ENCODE measurements around the gene XXYLT1. TPM values are rescaled to one million over a fixed set of nuclear protein-coding genes. Genes with fewer than 3 reads are reported as not detected.

XXYLT1 gene
- total and polyA plus RNA-seq, 2 of the 4 experiments (the other 2 are of a cell fraction): 14.7 to 18.1 TPM

DNA sequence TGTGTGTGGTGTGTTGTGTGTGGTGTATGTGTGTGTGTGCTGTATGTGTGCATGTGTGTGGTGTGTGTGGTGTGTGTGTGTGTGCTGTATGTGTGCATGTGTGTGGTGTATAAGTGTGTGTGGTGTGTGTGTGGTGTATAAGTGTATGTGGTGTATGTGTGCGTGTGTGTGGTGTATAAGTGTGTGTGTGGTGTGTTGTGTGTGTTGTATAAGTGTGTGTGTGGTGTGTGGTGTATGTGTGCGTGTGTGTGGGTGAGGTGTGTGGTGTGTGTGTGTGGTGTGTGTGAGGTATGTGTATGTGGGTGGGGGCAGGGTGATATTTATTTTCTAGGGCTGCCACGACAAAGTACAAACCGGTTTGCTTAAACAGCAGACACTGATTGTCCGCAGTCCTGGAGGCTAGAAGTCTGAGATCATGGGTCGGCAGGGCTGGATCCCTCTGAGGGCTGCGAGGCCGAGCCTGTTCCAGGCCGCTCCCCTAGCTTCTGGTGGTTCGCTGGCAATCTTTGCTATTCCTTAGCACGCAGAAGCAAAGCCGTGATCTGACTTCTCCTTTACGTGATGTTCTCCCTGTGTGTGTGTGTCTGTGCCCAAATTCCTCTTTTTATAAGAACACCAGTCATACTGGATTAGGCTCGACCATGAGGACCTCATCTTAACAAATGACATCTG, 160.2 kb downstream of the XXYLT1 start:
- no peak overlapping the region for H2AFZ ChIP-seq (replicated peaks; ENCODE audit: low read length, poor library complexity)
- intact Hi-C loops (cut with micrococcal nuclease) (no loop called here), in situ Hi-C loops (cut with MboI; ENCODE audit: low sequenced_read_pairs) (loop anchor here (10.0 kb wide), 1 partner anchor 144 kb away; no protein-coding TSS in a partner anchor), dilution Hi-C loops (cut with HindIII; ENCODE audit: low sequenced_read_pairs, unreplicated experiment) (no loop called here)
- no peaks in the 10 kb centered on the region for H4K20me1 ChIP-seq (ENCODE audit: insufficient read depth, low read length)
- no peaks in the 10 kb centered on the region for H3K4me1 ChIP-seq (ENCODE audit: control insufficient read depth, insufficient read depth, low read length)
- H2BK20ac ChIP-seq (ENCODE audit: low read depth, low read length): no peak overlapping the region
- H3K27me3 ChIP-seq (ENCODE audit: control insufficient read depth, insufficient read depth, low read length): no peaks in the 10 kb centered on the region
- no peak for DNase-seq
- H3K27ac ChIP-seq (ENCODE audit: insufficient read depth, low read length): no peak overlapping the region
- H3K9me1 ChIP-seq (ENCODE audit: insufficient read depth, low read length): peaks cover 9% of the 10 kb centered on the region; the same call in 1 of the 2 replicates
- ChIA-PET POLR2A (ENCODE audit: unreplicated experiment) (no interaction called here), CTCF (no interaction called here)
- peak overlapping the region in 1 of 2 experiments; percentile 2; a peak in 1 of 4 replicates for H4K8ac ChIP-seq (ENCODE audit: low read depth in 2 of 2, low read length in 2 of 2)
- no TSS peak for BruUV-seq (replicated peaks)
- no peak overlapping the region for H2BK120ac ChIP-seq (ENCODE audit: low read depth, low read length)
- no peak for ATAC-seq (ENCODE audit: low read depth)
- peak overlapping the region; percentile 37 for H2BK5ac ChIP-seq (ENCODE audit: low read depth, low read length, poor library complexity, severe bottlenecking)
- no peak overlapping the region for H3K18ac ChIP-seq (ENCODE audit: low read depth, low read length)
- H2AK5ac ChIP-seq (ENCODE audit: low read depth, low read length): peak overlapping the region; percentile 27; the same call in 1 of the 2 replicates
- no peaks in the 10 kb centered on the region for H3K9me3 ChIP-seq (ENCODE audit: control insufficient read depth, insufficient read depth, low read length)
- H3K4ac ChIP-seq (ENCODE audit: low read depth, low read length): no peak overlapping the region
- H2BK15ac ChIP-seq (ENCODE audit: low read depth, low read length): no peak overlapping the region
- no peak overlapping the region for H3K23ac ChIP-seq (ENCODE audit: low read depth, low read length)
- H3K9ac ChIP-seq (ENCODE audit: low read depth, low read length): no peak overlapping the region
- no peak overlapping the region for H4K91ac ChIP-seq (ENCODE audit: insufficient read depth, low read depth, low read length)
- no peak overlapping the region for H4K5ac ChIP-seq (ENCODE audit: low read depth, low read length)
- H3K36me3 ChIP-seq (ENCODE audit: control insufficient read depth, insufficient read depth, low read length): no peaks in the 10 kb centered on the region
- TF ChIP-seq POLR2A (IDR thresholded peaks at IDR 0.05; ENCODE audit: low read depth, low read length): no peak
- no peak for TF ChIP-seq MAZ (IDR thresholded peaks at IDR 0.05; ENCODE audit: borderline replicate concordance, low read depth, low read length)
- TF ChIP-seq, protein P1, sequence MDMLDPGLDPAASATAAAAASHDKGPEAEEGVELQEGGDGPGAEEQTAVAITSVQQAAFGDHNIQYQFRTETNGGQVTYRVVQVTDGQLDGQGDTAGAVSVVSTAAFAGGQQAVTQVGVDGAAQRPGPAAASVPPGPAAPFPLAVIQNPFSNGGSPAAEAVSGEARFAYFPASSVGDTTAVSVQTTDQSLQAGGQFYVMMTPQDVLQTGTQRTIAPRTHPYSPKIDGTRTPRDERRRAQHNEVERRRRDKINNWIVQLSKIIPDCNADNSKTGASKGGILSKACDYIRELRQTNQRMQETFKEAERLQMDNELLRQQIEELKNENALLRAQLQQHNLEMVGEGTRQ (IDR thresholded peaks at IDR 0.05; ENCODE audit: low read depth, low read length): no peak
- no peak for TF ChIP-seq RCOR1 (IDR thresholded peaks at IDR 0.05; ENCODE audit: insufficient replicate concordance, low read length)
- TF ChIP-seq SMC3 (IDR thresholded peaks at IDR 0.05; ENCODE audit: low read depth, low read length): no peak
- no peak for TF ChIP-seq RAD21 (IDR thresholded peaks at IDR 0.05; ENCODE audit: low read length)
- TF ChIP-seq, protein P2, sequence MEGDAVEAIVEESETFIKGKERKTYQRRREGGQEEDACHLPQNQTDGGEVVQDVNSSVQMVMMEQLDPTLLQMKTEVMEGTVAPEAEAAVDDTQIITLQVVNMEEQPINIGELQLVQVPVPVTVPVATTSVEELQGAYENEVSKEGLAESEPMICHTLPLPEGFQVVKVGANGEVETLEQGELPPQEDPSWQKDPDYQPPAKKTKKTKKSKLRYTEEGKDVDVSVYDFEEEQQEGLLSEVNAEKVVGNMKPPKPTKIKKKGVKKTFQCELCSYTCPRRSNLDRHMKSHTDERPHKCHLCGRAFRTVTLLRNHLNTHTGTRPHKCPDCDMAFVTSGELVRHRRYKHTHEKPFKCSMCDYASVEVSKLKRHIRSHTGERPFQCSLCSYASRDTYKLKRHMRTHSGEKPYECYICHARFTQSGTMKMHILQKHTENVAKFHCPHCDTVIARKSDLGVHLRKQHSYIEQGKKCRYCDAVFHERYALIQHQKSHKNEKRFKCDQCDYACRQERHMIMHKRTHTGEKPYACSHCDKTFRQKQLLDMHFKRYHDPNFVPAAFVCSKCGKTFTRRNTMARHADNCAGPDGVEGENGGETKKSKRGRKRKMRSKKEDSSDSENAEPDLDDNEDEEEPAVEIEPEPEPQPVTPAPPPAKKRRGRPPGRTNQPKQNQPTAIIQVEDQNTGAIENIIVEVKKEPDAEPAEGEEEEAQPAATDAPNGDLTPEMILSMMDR (conservative IDR thresholded peaks at IDR 0.05; ENCODE audit: low read depth, low read length): no peak
- TF ChIP-seq FOS (IDR thresholded peaks at IDR 0.05; ENCODE audit: low read depth, low read length): no peak
- TF ChIP-seq NFE2L2 (IDR thresholded peaks at IDR 0.05; ENCODE audit: low read depth, low read length): no peak
- TF ChIP-seq MAFK (IDR thresholded peaks at IDR 0.05; ENCODE audit: low read depth, low read length): no peak
- no peak for TF ChIP-seq MXI1 (IDR thresholded peaks at IDR 0.05; ENCODE audit: borderline replicate concordance, low read depth, low read length)
- no peak for TF ChIP-seq CEBPB (IDR thresholded peaks at IDR 0.05; ENCODE audit: low read depth, low read length)
- no peak for TF ChIP-seq BHLHE40 (IDR thresholded peaks at IDR 0.05; ENCODE audit: low read depth, low read length)
- H3K4me3 ChIP-seq (ENCODE audit: insufficient read depth, low read depth, low read length): no peak overlapping the region
- H3K4me2 ChIP-seq (ENCODE audit: low read depth, low read length): no peak overlapping the region
- H3K14ac ChIP-seq (replicated peaks; ENCODE audit: low read depth, low read length): no peak overlapping the region
- H3K56ac ChIP-seq (ENCODE audit: extremely low read depth, insufficient read depth, low read length): no peak overlapping the region
- H2AK9ac ChIP-seq (replicated peaks; ENCODE audit: low read depth, low read length, poor library complexity): no peak overlapping the region
- 73% methylated on average over 10 of the region's 14 CpGs; no CpG with 5 or more reads in 1 of the 2 experiments for WGBS, 2 experiments (ENCODE audit: extremely low coverage in 2 of 2, insufficient read length in 1 of 2)
- H3K79me1 ChIP-seq (ENCODE audit: low read depth in 1 of 2, low read length in 2 of 2): peaks cover 0 to 15% of the 10 kb centered on the region in 2 experiments; a peak in 2 of 4 replicates

Measured in IMR-90 (cell line).